ENCODE measurements around the gene VPS13A.
"Not testable (repeated sequence)": the region's sequence is repeated elsewhere in the genome, so short reads cannot be mapped to it uniquely, and the experiment has no call there.

Gene VPS13A

DNA sequence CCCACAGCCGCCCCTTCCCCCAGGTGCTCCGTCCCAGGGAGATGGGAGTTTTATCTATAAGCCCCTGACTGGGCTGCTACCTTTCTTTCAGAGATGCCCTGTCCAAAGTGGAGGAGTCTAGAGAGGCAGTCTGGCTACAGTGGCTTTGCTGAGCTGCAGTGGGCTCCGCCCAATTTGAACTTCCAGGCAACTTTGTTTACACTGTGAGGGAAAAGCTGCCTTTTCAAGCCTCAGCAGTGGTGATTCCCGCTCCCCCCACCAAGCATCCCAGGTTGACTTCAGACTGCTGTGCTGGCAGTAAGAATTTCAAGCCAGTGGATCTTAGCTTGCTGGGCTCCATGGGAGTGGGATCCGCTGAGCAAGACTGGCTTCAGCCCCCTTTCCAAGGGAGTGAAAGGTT lies 90.4 kb downstream of the VPS13A start:
- not testable (repeated sequence) for H3K4me3 ChIP-seq (ENCODE audit: low read depth, low read length); H3K4me1 ChIP-seq (ENCODE audit: control insufficient read depth, insufficient read depth, low read length); H3K27me3 ChIP-seq (ENCODE audit: control insufficient read depth, insufficient read depth, low read length); H3K9me3 ChIP-seq (ENCODE audit: control insufficient read depth, insufficient read depth, low read length); H3K36me3 ChIP-seq (ENCODE audit: control insufficient read depth, insufficient read depth, low read length)
- H3K9ac ChIP-seq (ENCODE audit: low read depth, low read length) = peak overlapping the region; percentile 3

DNA sequence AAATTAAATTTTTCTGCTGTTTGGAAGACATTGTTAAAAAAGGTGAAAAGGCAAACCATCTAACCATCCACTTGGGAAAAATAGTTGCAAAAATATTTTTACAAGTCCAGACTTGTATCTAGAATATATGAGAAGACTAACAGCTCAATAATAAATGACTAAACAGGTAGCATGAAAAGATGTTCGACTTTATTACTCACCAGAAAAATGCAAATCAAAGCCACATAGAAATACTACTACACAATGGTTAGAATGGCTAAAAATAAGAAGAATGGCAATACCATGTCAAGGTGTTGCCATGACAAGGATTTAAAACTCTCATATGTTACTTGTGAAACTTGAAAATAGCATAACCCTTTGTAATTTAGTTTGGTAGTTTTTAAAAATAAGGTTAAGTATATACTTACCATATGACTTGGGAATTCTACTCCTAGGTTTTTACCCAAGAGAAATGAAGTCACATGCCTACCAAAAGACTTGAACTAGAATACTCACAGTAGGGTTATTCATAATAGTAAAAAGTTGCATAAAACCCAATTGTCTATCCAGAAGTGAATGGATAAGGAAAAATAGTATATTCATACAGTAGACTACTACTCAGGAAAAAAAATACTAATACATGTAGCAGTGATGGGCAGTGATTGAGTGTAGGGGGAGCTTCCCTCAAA lies 93.8 kb downstream of the VPS13A start:
- no peaks in the 10 kb centered on the region for H3K9me3 ChIP-seq (ENCODE audit: control insufficient read depth, insufficient read depth, low read length)
- H3K36me3 ChIP-seq (ENCODE audit: control insufficient read depth, insufficient read depth, low read length) = no peaks in the 10 kb centered on the region
- H3K9ac ChIP-seq (ENCODE audit: low read depth, low read length) = no peak overlapping the region
- no peak overlapping the region for H3K4me3 ChIP-seq (ENCODE audit: low read depth, low read length)
- peaks cover 8% of the 10 kb centered on the region for H3K4me1 ChIP-seq (ENCODE audit: control insufficient read depth, insufficient read depth, low read length)
- no peaks in the 10 kb centered on the region for H3K27me3 ChIP-seq (ENCODE audit: control insufficient read depth, insufficient read depth, low read length)

DNA sequence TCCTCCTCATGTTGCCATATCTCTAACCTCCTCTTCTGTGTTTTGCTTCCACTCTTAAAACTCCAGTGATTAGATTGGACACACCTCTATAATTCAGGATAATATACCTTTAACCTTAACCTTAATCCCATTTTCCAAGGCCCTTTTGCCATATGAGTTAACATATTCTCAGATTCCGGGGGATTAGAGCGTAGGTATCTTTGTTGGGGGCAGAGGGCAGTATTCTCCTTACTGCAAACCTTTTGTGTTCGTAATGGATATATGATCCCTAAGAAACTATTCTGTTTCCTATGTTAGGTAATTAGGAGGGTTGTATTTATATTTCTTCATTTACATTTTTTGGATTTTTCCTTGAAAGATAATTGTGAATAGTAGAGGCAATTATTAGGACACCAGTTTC lies 99.5 kb downstream of the VPS13A start:
- H3K36me3 ChIP-seq (ENCODE audit: control insufficient read depth, insufficient read depth, low read length) = no peaks in the 10 kb centered on the region
- peaks cover 8% of the 10 kb centered on the region for H3K4me1 ChIP-seq (ENCODE audit: control insufficient read depth, insufficient read depth, low read length)
- H3K9ac ChIP-seq (ENCODE audit: low read depth, low read length) = no peak overlapping the region
- no peaks in the 10 kb centered on the region for H3K9me3 ChIP-seq (ENCODE audit: control insufficient read depth, insufficient read depth, low read length)
- H3K27me3 ChIP-seq (ENCODE audit: control insufficient read depth, insufficient read depth, low read length) = no peaks in the 10 kb centered on the region
- H3K4me3 ChIP-seq (ENCODE audit: low read depth, low read length) = no peak overlapping the region

DNA sequence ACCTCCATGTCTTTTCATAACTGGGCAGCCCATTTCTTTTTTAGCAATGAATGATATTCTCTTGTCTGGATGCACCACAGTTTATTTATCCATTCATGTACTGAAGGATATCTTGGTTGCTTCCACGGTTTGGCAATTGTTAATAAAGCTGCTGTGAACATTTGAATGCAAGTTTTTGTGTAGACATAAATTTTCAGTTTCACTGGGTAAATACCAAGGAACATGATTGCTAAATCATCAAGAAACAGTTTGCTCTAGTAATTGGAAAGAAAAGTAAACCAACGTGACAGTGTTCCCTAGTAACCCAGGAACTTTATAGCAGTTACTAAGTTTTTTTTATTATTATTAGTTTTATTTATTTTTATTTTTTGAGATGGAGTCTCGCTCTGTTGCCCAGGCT lies 100.4 kb downstream of the VPS13A start:
- H3K9me3 ChIP-seq (ENCODE audit: control insufficient read depth, insufficient read depth, low read length) = no peaks in the 10 kb centered on the region
- H3K9ac ChIP-seq (ENCODE audit: low read depth, low read length) = no peak overlapping the region
- no peak overlapping the region for H3K4me3 ChIP-seq (ENCODE audit: low read depth, low read length)
- no peaks in the 10 kb centered on the region for H3K27me3 ChIP-seq (ENCODE audit: control insufficient read depth, insufficient read depth, low read length)
- no peaks in the 10 kb centered on the region for H3K36me3 ChIP-seq (ENCODE audit: control insufficient read depth, insufficient read depth, low read length)
- H3K4me1 ChIP-seq (ENCODE audit: control insufficient read depth, insufficient read depth, low read length) = peaks cover 7% of the 10 kb centered on the region

DNA sequence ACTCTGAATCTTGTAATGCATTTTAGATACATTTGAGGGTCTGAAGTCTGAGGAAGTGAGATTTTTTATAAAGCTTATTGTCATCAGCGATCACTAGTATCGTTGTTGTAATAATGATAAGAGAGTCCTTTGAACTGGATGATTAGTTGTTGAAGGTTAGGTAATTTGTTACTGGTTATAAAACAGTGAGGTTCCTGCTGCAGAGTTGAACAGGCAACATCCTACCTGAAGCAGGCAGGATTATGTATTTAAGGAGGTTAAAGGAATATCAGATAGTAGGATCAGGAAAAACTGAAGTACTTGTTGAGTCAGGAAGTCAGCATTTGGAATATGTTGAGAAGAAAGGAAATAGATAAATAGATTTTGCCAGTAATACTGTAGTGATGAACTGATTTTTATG lies 106.7 kb downstream of the VPS13A start:
- no peaks in the 10 kb centered on the region for H3K36me3 ChIP-seq (ENCODE audit: control insufficient read depth, insufficient read depth, low read length)
- no peak overlapping the region for H3K9ac ChIP-seq (ENCODE audit: low read depth, low read length)
- no peaks in the 10 kb centered on the region for H3K9me3 ChIP-seq (ENCODE audit: control insufficient read depth, insufficient read depth, low read length)
- H3K4me1 ChIP-seq (ENCODE audit: control insufficient read depth, insufficient read depth, low read length) = no peaks in the 10 kb centered on the region
- no peaks in the 10 kb centered on the region for H3K27me3 ChIP-seq (ENCODE audit: control insufficient read depth, insufficient read depth, low read length)
- H3K4me3 ChIP-seq (ENCODE audit: low read depth, low read length) = no peak overlapping the region

DNA sequence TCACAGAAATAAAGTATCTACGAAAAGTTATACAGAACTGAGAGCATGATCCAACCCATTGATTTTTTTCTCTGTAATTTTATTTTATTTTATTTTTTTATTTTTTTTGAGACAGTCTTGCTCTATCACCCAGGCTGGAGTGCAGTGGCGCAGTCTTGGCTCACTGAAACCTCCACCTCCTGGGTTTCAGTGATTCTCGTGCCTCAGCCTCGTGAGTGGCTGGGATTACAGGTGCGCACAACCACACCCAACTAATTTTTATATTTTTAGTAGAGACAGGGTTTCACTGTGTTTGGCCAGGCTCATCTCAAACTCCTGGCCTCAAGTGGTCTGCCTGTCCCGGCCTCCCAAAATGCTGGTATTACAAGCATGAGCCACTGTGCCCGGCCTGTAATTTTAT lies 107.3 kb downstream of the VPS13A start:
- H3K4me1 ChIP-seq (ENCODE audit: control insufficient read depth, insufficient read depth, low read length) = no peaks in the 10 kb centered on the region
- no peaks in the 10 kb centered on the region for H3K9me3 ChIP-seq (ENCODE audit: control insufficient read depth, insufficient read depth, low read length)
- H3K36me3 ChIP-seq (ENCODE audit: control insufficient read depth, insufficient read depth, low read length) = no peaks in the 10 kb centered on the region
- H3K9ac ChIP-seq (ENCODE audit: low read depth, low read length) = no peak overlapping the region
- no peaks in the 10 kb centered on the region for H3K27me3 ChIP-seq (ENCODE audit: control insufficient read depth, insufficient read depth, low read length)
- H3K4me3 ChIP-seq (ENCODE audit: low read depth, low read length) = no peak overlapping the region

DNA sequence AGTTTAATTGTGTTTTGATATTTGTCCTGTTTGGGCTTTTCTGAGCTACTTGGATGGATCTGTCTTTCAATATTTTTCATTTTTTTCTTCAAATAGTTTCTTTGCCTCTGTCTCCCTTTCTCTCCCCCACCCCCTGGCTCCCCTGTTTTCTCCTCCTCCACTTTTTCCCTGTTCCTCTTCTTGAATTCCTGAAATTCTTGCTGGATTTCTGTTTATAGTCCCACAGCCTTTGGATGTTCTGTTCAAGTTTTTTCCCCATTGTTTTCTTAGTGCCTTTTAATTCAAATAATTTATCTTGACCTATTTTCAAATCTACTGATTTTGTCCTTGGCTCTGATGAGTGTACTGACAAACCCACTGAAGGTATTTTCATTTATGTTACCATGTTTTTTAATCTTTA lies 113.0 kb downstream of the VPS13A start:
- Histone ChIP-seq H3K36me3 (ENCODE audit: control insufficient read depth, insufficient read depth, low read length) (no peaks in the 10 kb centered on the region), H3K9ac (ENCODE audit: low read depth, low read length) (no peak overlapping the region), H3K9me3 (ENCODE audit: control insufficient read depth, insufficient read depth, low read length) (no peaks in the 10 kb centered on the region)

DNA sequence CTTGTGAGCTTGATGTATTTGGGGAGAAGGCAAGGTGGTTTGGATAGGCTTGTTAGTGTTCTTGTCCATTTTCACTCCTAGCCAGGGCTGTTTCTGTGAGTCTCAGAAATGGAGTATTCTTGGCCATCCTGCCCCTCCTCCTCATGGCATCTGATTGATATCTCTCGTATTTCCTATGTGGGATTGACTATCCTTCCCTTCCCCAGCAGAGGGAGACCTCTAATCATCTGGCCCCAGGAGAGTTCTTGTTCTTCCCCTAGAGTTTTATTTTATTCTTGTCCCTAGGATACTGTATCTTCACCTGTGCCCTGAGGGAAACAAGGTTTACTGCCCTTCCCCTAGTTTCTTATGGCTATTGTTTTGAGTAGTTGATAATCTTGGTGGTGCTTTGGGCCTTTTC lies 114.4 kb downstream of the VPS13A start:
- no peak overlapping the region for H3K9ac ChIP-seq (ENCODE audit: low read depth, low read length)
- no peaks in the 10 kb centered on the region for H3K9me3 ChIP-seq (ENCODE audit: control insufficient read depth, insufficient read depth, low read length)
- no peak overlapping the region for H3K4me3 ChIP-seq (ENCODE audit: low read depth, low read length)
- H3K4me1 ChIP-seq (ENCODE audit: control insufficient read depth, insufficient read depth, low read length) = peaks cover 5% of the 10 kb centered on the region
- H3K36me3 ChIP-seq (ENCODE audit: control insufficient read depth, insufficient read depth, low read length) = no peaks in the 10 kb centered on the region
- no peaks in the 10 kb centered on the region for H3K27me3 ChIP-seq (ENCODE audit: control insufficient read depth, insufficient read depth, low read length)

More for the DNA sequence above, 113.0 kb downstream of the VPS13A start:
- H3K4me3 ChIP-seq (ENCODE audit: low read depth, low read length) = no peak overlapping the region
- H3K27me3 ChIP-seq (ENCODE audit: control insufficient read depth, insufficient read depth, low read length) = no peaks in the 10 kb centered on the region
- peaks cover 5% of the 10 kb centered on the region for H3K4me1 ChIP-seq (ENCODE audit: control insufficient read depth, insufficient read depth, low read length)

DNA sequence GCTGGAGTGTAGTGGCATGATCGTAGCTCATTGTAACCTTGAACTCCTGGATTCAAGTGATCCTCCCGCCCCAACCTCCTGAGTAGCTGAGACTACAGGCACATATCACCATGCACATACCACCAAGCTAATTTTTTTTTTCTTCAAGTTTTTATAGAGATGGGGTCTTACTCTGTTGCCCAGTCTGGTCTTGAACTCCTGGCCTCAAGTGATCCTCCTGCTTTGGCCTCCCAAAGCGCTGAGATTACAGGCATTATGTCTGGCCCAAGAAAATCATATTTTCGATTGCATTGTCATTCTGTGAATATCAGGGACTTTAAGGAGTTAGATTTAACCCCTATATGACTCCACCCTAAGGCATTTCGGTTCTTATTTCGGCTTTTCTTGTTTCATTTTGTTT lies 116.6 kb downstream of the VPS13A start:
- H3K36me3 ChIP-seq (ENCODE audit: control insufficient read depth, insufficient read depth, low read length) = no peaks in the 10 kb centered on the region
- H3K9ac ChIP-seq (ENCODE audit: low read depth, low read length) = no peak overlapping the region
- peaks cover 5% of the 10 kb centered on the region for H3K4me1 ChIP-seq (ENCODE audit: control insufficient read depth, insufficient read depth, low read length)
- H3K27me3 ChIP-seq (ENCODE audit: control insufficient read depth, insufficient read depth, low read length) = no peaks in the 10 kb centered on the region
- H3K4me3 ChIP-seq (ENCODE audit: low read depth, low read length) = no peak overlapping the region
- H3K9me3 ChIP-seq (ENCODE audit: control insufficient read depth, insufficient read depth, low read length) = no peaks in the 10 kb centered on the region

DNA sequence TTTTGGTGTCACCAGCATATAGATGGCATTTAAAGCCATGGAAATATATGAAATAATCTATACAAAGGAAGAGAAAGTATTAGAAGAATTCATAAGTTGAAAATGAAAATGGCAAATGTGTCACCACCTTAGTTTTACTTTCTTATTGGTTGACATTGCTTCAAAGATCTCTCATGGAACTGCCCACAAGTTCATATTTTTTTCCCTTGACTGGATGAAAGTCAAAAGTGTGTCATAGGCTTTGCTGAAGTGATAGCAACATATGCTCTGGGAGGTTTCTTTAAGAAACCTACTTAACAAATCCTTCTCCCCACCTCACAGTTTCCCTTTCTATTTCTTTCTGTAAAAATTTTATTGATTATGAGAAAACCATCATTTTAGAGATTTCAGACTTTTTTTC lies 127.2 kb downstream of the VPS13A start:
- H3K27me3 ChIP-seq (ENCODE audit: control insufficient read depth, insufficient read depth, low read length) = no peaks in the 10 kb centered on the region

DNA sequence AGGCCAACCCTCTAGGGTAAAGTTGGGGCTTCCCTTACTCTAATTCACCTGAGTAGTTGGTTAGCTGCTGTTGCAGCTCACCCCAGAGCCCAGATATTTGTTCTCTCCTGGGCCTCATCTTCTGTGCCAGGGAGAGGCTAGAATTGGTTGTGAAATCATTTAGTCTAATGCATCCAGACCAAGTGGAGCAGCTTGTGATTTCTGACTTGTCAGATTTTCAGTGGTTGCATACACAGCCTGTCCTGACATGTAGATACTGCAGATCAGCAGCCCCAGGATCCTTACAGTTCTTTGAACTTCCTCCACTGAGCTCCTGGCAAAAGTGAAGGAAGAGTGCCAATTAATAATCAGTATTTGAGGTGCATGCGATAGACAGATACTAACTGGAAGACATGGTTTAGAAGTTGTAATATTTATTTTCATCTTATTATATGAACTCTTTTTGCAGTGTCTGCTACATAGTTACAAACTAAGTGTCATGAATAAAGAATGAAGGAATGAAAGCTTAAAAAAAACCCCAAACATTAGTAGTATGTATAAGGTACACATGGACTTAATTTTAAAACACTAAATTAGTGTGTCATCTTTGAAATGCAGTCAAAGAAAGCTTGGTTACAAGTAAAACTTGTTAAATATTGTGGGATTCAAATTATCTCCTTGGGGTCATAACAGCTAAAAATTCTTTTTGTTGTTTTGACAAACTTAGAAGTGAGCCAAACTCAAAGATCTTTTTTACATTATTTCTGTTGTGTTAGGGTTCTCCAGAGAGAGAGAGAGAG lies 128.5 kb downstream of the VPS13A start:
- no peak overlapping the region for H3K4me3 ChIP-seq (ENCODE audit: low read depth, low read length)

More for the DNA sequence above, 127.2 kb downstream of the VPS13A start:
- Histone ChIP-seq H3K36me3 (ENCODE audit: control insufficient read depth, insufficient read depth, low read length) (no peaks in the 10 kb centered on the region), H3K9ac (ENCODE audit: low read depth, low read length) (no peak overlapping the region), H3K4me1 (ENCODE audit: control insufficient read depth, insufficient read depth, low read length) (no peaks in the 10 kb centered on the region), H3K9me3 (ENCODE audit: control insufficient read depth, insufficient read depth, low read length) (no peaks in the 10 kb centered on the region), H3K4me3 (ENCODE audit: low read depth, low read length) (no peak overlapping the region)

DNA sequence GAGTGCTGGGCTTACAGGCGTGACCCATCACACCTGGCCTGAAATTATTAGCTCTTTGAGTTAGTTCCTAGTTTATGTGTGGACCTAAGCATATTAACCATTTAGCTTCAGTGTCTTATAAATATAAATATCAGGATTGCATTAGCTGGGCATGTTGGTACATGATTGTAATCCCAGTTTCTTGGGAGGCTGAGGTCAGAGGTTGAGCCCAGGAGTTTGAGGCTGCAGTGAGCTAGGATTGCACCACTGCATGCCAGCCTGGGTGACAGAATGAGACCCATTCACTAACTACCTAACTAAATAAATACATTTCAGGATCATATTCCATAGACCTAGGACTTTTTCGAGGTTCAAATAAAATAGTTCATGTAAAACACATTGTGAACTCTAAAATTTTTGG lies 129.8 kb downstream of the VPS13A start:
- H3K9ac ChIP-seq (ENCODE audit: low read depth, low read length) = no peak overlapping the region
- no peaks in the 10 kb centered on the region for H3K27me3 ChIP-seq (ENCODE audit: control insufficient read depth, insufficient read depth, low read length)
- no peaks in the 10 kb centered on the region for H3K36me3 ChIP-seq (ENCODE audit: control insufficient read depth, insufficient read depth, low read length)
- H3K4me3 ChIP-seq (ENCODE audit: low read depth, low read length) = no peak overlapping the region
- H3K4me1 ChIP-seq (ENCODE audit: control insufficient read depth, insufficient read depth, low read length) = no peaks in the 10 kb centered on the region
- H3K9me3 ChIP-seq (ENCODE audit: control insufficient read depth, insufficient read depth, low read length) = no peaks in the 10 kb centered on the region

More for the DNA sequence above, 128.5 kb downstream of the VPS13A start:
- Histone ChIP-seq H3K4me1 (ENCODE audit: control insufficient read depth, insufficient read depth, low read length) (no peaks in the 10 kb centered on the region), H3K9ac (ENCODE audit: low read depth, low read length) (no peak overlapping the region), H3K9me3 (ENCODE audit: control insufficient read depth, insufficient read depth, low read length) (no peaks in the 10 kb centered on the region), H3K36me3 (ENCODE audit: control insufficient read depth, insufficient read depth, low read length) (no peaks in the 10 kb centered on the region), H3K27me3 (ENCODE audit: control insufficient read depth, insufficient read depth, low read length) (no peaks in the 10 kb centered on the region)
